ENCODE data around the gene AKT1S1. TPM values are rescaled to one million over a fixed set of nuclear protein-coding genes. Genes with fewer than 3 reads are reported as not detected.

Gene AKT1S1
- total RNA-seq, 1 experiment from 2014 or later: 81.5 TPM

DNA sequence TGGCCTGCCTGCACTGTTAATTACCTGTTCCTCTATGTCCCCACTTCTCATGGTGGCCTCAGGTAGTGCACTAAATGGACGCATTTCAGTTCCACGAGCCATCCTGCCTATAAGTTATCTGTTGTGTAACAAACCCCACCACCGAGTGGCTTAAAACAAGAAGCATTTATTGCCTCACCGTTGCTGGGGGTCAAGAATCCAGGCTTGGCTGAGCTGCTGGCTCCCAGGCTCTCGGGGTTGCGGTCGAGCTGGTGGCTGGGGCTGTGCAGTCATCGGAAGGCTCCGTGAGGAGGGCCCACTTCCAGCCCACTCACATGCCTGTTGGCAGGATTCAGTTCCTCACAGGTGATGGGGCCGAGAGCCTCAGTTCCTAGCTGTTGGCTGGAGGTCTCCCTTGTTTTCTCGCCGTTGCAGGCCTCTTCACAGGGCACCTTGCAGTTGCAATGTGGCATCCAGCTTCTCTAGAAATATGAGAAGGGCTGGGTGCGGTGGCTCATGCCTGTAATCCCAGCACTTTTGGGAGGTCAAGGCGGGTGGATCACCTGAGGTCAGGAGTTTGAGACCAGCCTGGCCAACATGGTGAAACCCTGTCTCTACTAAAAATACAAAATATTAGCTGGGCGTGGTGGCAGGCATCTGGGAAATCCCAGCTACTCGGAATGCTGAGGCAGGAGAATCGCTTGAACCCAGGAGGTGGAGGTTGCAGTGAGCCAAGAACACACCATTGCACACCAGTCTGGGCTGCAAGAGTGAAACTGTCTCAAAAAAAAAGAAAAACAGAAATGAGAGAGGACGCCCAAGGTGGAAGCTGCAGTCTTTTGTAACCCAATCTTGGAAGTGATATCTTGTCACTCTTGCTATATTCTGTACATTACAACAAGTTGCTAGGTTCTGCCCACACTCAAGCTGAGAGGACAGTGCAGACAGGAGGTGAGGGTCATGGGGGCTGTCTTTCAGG, 32.7 kb downstream of the AKT1S1 start:
- Histone ChIP-seq H3K36me3 (ENCODE audit: insufficient read depth, low read length, poor library complexity, severe bottlenecking) (peaks cover 23% of the 10 kb centered on the region), H3K27ac (ENCODE audit: low read depth, low read length, poor library complexity, severe bottlenecking) (no peak overlapping the region), H3K4me3 (ENCODE audit: low read depth, low read length, poor library complexity, severe bottlenecking) (no peak overlapping the region), H3K27me3 (replicated peaks; ENCODE audit: insufficient read depth, low read depth, low read length, poor library complexity) (no peaks in the 10 kb centered on the region), H3K4me1 (ENCODE audit: insufficient read depth, low read length, poor library complexity, severe bottlenecking) (no peaks in the 10 kb centered on the region), H3K9me3 (ENCODE audit: low read depth, low read length, poor library complexity, severe bottlenecking) (peaks cover 7% of the 10 kb centered on the region)
- no TSS peak for BruUV-seq (replicated peaks)
- no peak for DNase-seq (ENCODE audit: low spot score)
- TF ChIP-seq, protein P1, sequence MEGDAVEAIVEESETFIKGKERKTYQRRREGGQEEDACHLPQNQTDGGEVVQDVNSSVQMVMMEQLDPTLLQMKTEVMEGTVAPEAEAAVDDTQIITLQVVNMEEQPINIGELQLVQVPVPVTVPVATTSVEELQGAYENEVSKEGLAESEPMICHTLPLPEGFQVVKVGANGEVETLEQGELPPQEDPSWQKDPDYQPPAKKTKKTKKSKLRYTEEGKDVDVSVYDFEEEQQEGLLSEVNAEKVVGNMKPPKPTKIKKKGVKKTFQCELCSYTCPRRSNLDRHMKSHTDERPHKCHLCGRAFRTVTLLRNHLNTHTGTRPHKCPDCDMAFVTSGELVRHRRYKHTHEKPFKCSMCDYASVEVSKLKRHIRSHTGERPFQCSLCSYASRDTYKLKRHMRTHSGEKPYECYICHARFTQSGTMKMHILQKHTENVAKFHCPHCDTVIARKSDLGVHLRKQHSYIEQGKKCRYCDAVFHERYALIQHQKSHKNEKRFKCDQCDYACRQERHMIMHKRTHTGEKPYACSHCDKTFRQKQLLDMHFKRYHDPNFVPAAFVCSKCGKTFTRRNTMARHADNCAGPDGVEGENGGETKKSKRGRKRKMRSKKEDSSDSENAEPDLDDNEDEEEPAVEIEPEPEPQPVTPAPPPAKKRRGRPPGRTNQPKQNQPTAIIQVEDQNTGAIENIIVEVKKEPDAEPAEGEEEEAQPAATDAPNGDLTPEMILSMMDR (conservative IDR thresholded peaks at IDR 0.05; ENCODE audit: low read depth, low read length): no peak
- no peak for TF ChIP-seq EZH2 (IDR thresholded peaks at IDR 0.05; ENCODE audit: borderline replicate concordance, low read depth, low read length, poor library complexity, severe bottlenecking)
- ChIA-PET POLR2A (ENCODE audit: low non-redundant PET) (no interaction called here), CTCF (no interaction called here)
- intact Hi-C loops (cut with micrococcal nuclease; ENCODE audit: unreplicated experiment): no loop called here

DNA sequence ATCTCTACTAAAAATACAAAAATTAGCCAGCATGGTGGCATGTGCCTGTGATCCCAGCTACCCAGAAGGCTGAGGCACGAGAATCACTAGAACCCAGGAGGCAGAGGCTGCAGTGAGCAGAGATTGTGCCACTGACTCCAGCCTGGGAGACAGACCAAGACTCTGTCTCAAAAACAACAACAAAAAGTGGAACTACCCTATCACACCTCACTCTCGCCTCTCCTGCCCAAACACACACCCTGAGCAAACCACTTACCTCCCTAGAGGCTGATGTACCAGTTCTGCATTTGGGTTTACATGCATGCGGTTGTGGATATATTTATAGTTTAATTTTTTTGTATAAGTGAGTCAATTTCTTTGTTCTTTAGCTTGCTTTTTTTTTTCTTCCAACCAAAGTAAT, 33.9 kb downstream of the AKT1S1 start:
- ChIA-PET POLR2A (ENCODE audit: low non-redundant PET) (interaction anchor here (0.6 kb wide), 2 partner anchors 22 to 33 kb away, joined by 7 to 17 read pairs; no protein-coding TSS in a partner anchor), CTCF (no interaction called here)
- BruUV-seq (replicated peaks): no TSS peak
- no peak for DNase-seq (ENCODE audit: low spot score)
- TF ChIP-seq, protein P1 (conservative IDR thresholded peaks at IDR 0.05; ENCODE audit: low read depth, low read length): no peak
- TF ChIP-seq EZH2 (IDR thresholded peaks at IDR 0.05; ENCODE audit: borderline replicate concordance, low read depth, low read length, poor library complexity, severe bottlenecking): no peak
- Histone ChIP-seq H3K27ac (ENCODE audit: low read depth, low read length, poor library complexity, severe bottlenecking) (no peak overlapping the region), H3K9me3 (ENCODE audit: low read depth, low read length, poor library complexity, severe bottlenecking) (no peaks in the 10 kb centered on the region), H3K36me3 (ENCODE audit: insufficient read depth, low read length, poor library complexity, severe bottlenecking) (peaks cover 30% of the 10 kb centered on the region), H3K4me3 (ENCODE audit: low read depth, low read length, poor library complexity, severe bottlenecking) (no peak overlapping the region), H3K27me3 (replicated peaks; ENCODE audit: insufficient read depth, low read depth, low read length, poor library complexity) (no peaks in the 10 kb centered on the region), H3K4me1 (ENCODE audit: insufficient read depth, low read length, poor library complexity, severe bottlenecking) (no peaks in the 10 kb centered on the region)
- intact Hi-C loops (cut with micrococcal nuclease; ENCODE audit: unreplicated experiment): no loop called here

DNA sequence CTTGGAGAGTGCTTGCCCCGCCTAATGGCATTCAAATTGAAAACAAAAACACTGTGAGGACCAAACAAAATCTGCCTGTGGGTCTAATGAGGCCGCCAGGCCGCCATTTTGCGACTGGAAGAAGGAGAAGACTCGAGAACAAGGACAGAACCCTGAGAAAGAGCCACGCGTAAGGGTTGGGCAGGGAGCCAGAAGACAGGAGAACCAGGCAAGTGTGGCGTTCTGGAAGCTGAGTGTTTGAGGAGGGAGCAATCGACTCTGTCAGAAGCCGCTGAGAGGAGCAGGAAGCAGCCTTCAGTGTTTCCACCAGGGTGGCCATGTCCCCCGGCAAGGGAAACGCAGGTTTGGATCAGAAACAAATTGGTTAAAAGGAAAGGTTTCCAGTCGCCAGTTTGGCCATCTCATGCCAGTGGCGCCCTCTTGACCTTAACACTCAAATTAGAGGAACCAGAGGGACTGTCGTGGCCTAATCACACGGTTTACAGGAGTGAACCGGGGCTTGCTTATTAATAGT, 36.4 kb downstream of the AKT1S1 start:
- no peak overlapping the region for H3K4me3 ChIP-seq (ENCODE audit: low read depth, low read length, poor library complexity, severe bottlenecking)
- H3K27ac ChIP-seq (ENCODE audit: low read depth, low read length, poor library complexity, severe bottlenecking): no peak overlapping the region
- H3K36me3 ChIP-seq (ENCODE audit: insufficient read depth, low read length, poor library complexity, severe bottlenecking): peaks cover 51% of the 10 kb centered on the region
- ChIA-PET POLR2A (ENCODE audit: low non-redundant PET) (no interaction called here), CTCF (no interaction called here)
- H3K9me3 ChIP-seq (ENCODE audit: low read depth, low read length, poor library complexity, severe bottlenecking): no peaks in the 10 kb centered on the region
- H3K27me3 ChIP-seq (replicated peaks; ENCODE audit: insufficient read depth, low read depth, low read length, poor library complexity): no peaks in the 10 kb centered on the region
- no peak for TF ChIP-seq EZH2 (IDR thresholded peaks at IDR 0.05; ENCODE audit: borderline replicate concordance, low read depth, low read length, poor library complexity, severe bottlenecking)
- TF ChIP-seq, protein P1 (conservative IDR thresholded peaks at IDR 0.05; ENCODE audit: low read depth, low read length): no peak
- intact Hi-C loops (cut with micrococcal nuclease; ENCODE audit: unreplicated experiment): no loop called here
- no peaks in the 10 kb centered on the region for H3K4me1 ChIP-seq (ENCODE audit: insufficient read depth, low read length, poor library complexity, severe bottlenecking)
- no TSS peak for BruUV-seq (replicated peaks)
- no peak for DNase-seq (ENCODE audit: low spot score)
